ENCODE results near the gene SYT1.

SYT1 gene

GRCh38 chr12:79238246-79238645 lies 373.7 kb downstream of the SYT1 start:
- no peak for ATAC-seq
- TF ChIP-seq ARNTL (CRISPR knock-in tag; IDR thresholded peaks at IDR 0.05; ENCODE audit: borderline replicate concordance, low read depth) (no peak), ZNF70 (CRISPR knock-in tag; IDR thresholded peaks at IDR 0.05) (no peak), TOX (CRISPR knock-in tag; IDR thresholded peaks at IDR 0.05; ENCODE audit: borderline replicate concordance) (no peak), TSHZ2 (CRISPR knock-in tag; IDR thresholded peaks at IDR 0.05) (no peak), ZNF8 (CRISPR knock-in tag; IDR thresholded peaks at IDR 0.05) (no peak), RARB (CRISPR knock-in tag; IDR thresholded peaks at IDR 0.05) (no peak), PATZ1 (CRISPR knock-in tag; IDR thresholded peaks at IDR 0.05; ENCODE audit: borderline replicate concordance) (no peak), BACH2 (CRISPR knock-in tag; IDR thresholded peaks at IDR 0.05; ENCODE audit: borderline replicate concordance) (no peak), CREB5 (CRISPR knock-in tag; IDR thresholded peaks at IDR 0.05; ENCODE audit: low read depth) (no peak), OSR1 (CRISPR knock-in tag; IDR thresholded peaks at IDR 0.05) (no peak), SNAI2 (CRISPR knock-in tag; IDR thresholded peaks at IDR 0.05) (no peak), ZNF565 (CRISPR knock-in tag; conservative IDR thresholded peaks at IDR 0.05; ENCODE audit: low read depth) (no peak), GLIS3 (CRISPR knock-in tag; IDR thresholded peaks at IDR 0.05) (no peak), ISL1 (CRISPR knock-in tag; IDR thresholded peaks at IDR 0.05) (no peak), ZFP30 (CRISPR knock-in tag; IDR thresholded peaks at IDR 0.05) (no peak), ESRRG (CRISPR knock-in tag; IDR thresholded peaks at IDR 0.05) (no peak)
- TF ChIP-seq, protein P1, sequence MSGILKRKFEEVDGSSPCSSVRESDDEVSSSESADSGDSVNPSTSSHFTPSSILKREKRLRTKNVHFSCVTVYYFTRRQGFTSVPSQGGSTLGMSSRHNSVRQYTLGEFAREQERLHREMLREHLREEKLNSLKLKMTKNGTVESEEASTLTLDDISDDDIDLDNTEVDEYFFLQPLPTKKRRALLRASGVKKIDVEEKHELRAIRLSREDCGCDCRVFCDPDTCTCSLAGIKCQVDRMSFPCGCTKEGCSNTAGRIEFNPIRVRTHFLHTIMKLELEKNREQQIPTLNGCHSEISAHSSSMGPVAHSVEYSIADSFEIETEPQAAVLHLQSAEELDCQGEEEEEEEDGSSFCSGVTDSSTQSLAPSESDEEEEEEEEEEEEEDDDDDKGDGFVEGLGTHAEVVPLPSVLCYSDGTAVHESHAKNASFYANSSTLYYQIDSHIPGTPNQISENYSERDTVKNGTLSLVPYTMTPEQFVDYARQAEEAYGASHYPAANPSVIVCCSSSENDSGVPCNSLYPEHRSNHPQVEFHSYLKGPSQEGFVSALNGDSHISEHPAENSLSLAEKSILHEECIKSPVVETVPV (CRISPR knock-in tag; IDR thresholded peaks at IDR 0.05) = no peak

GRCh38 chr12:79247494-79247893 lies 382.9 kb downstream of the SYT1 start:
- TF ChIP-seq CREB5 (CRISPR knock-in tag; IDR thresholded peaks at IDR 0.05; ENCODE audit: low read depth) (no peak), ISL1 (CRISPR knock-in tag; IDR thresholded peaks at IDR 0.05) (no peak), ZFP30 (CRISPR knock-in tag; IDR thresholded peaks at IDR 0.05) (no peak), TSHZ2 (CRISPR knock-in tag; IDR thresholded peaks at IDR 0.05) (no peak), GLIS3 (CRISPR knock-in tag; IDR thresholded peaks at IDR 0.05) (no peak), ZNF70 (CRISPR knock-in tag; IDR thresholded peaks at IDR 0.05) (no peak), SNAI2 (CRISPR knock-in tag; IDR thresholded peaks at IDR 0.05) (no peak)
- TF ChIP-seq, protein P1 (CRISPR knock-in tag; IDR thresholded peaks at IDR 0.05) = no peak
- no peak for ATAC-seq

Data from SK-N-SH treated with all-trans-retinoic acid at 6 μM for 48 hours (cell line).